Mesothelial cell of epicardium (in vitro differentiated cells): ENCODE measurements around the gene RUNX3. TPM values are rescaled to one million over a fixed set of nuclear protein-coding genes. Genes with fewer than 3 reads are reported as not detected.

Experiments
- DNase-seq, 2 experiments: peaks; one replicate each; pipeline ENCODE4 v3.0.0; 2021; ENCODE audit warnings: low spot score in 2 of 2; ENCODE audit not compliant: unreplicated experiment in 2 of 2
- H3K27ac Mint-ChIP-seq: 2 replicates; pipeline ENCODE4 v1.8.0; 2021; ENCODE audit warnings: mixed read lengths
- H3K27me3 Mint-ChIP-seq: 2 replicates; pipeline ENCODE4 v1.8.0; 2021; ENCODE audit warnings: low read depth, mixed read lengths
- H3K36me3 Mint-ChIP-seq: 2 replicates; pipeline ENCODE4 v1.8.0; 2021; ENCODE audit warnings: mixed read lengths
- H3K4me1 Mint-ChIP-seq: 2 replicates; pipeline ENCODE4 v1.8.0; 2021; ENCODE audit warnings: mixed read lengths
- H3K4me3 Mint-ChIP-seq: 2 replicates; pipeline ENCODE4 v1.8.0; 2021; ENCODE audit warnings: mild to moderate bottlenecking, moderate library complexity, mixed read lengths
- H3K9me3 Mint-ChIP-seq: 2 replicates; pipeline ENCODE4 v1.8.0; 2021; ENCODE audit warnings: mixed read lengths
- total RNA-seq: library from RNA; stranded (reverse); gene quantifications from 3 replicates; pipeline ENCODE4 v1.2.1, GENCODE V29; 2021
- TF ChIP-seq, protein P1 (sequence below): fragments of 200-600 bp; sonication (generic); IDR thresholded peaks from one replicate; pipeline ENCODE4 v1.5.0; 2021; ENCODE audit warnings: antibody characterized with exemption; ENCODE audit not compliant: unreplicated experiment

The RUNX3 gene
- total RNA-seq, 1 donor from 2014 or later: 0.13 TPM

- no peak for DNase-seq
- TF ChIP-seq, protein P1, sequence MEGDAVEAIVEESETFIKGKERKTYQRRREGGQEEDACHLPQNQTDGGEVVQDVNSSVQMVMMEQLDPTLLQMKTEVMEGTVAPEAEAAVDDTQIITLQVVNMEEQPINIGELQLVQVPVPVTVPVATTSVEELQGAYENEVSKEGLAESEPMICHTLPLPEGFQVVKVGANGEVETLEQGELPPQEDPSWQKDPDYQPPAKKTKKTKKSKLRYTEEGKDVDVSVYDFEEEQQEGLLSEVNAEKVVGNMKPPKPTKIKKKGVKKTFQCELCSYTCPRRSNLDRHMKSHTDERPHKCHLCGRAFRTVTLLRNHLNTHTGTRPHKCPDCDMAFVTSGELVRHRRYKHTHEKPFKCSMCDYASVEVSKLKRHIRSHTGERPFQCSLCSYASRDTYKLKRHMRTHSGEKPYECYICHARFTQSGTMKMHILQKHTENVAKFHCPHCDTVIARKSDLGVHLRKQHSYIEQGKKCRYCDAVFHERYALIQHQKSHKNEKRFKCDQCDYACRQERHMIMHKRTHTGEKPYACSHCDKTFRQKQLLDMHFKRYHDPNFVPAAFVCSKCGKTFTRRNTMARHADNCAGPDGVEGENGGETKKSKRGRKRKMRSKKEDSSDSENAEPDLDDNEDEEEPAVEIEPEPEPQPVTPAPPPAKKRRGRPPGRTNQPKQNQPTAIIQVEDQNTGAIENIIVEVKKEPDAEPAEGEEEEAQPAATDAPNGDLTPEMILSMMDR: no peak
- Mint-ChIP-seq H3K27me3 (peaks cover 18% of the 10 kb centered on the region), H3K36me3 (no peaks in the 10 kb centered on the region), H3K27ac (no peak overlapping the region), H3K9me3 (no peaks in the 10 kb centered on the region), H3K4me3 (no peak overlapping the region), H3K4me1 (peaks cover 3% of the 10 kb centered on the region)
Measured at GRCh38 chr1:24918370-24918769, 11.7 kb downstream of the RUNX3 start.

GRCh38 chr1:24917327-24918074 is 12.6 kb downstream of the RUNX3 start:
- TF ChIP-seq, protein P1: no peak
- DNase-seq: no peak
- H3K4me1 Mint-ChIP-seq: peaks cover 4% of the 10 kb centered on the region
- H3K4me3 Mint-ChIP-seq: no peak overlapping the region
- peaks cover 16% of the 10 kb centered on the region for H3K27me3 Mint-ChIP-seq
- no peak overlapping the region for H3K27ac Mint-ChIP-seq
- H3K9me3 Mint-ChIP-seq: no peaks in the 10 kb centered on the region
- H3K36me3 Mint-ChIP-seq: no peaks in the 10 kb centered on the region

- Mint-ChIP-seq H3K36me3 (no peaks in the 10 kb centered on the region), H3K4me1 (peaks cover 8% of the 10 kb centered on the region), H3K4me3 (no peak overlapping the region), H3K9me3 (no peaks in the 10 kb centered on the region), H3K27me3 (peaks cover 10% of the 10 kb centered on the region), H3K27ac (no peak overlapping the region)
- TF ChIP-seq, protein P1: no peak
- no peak for DNase-seq
Measured at GRCh38 chr1:24915816-24916602, 14.1 kb downstream of the RUNX3 start.

DNA sequence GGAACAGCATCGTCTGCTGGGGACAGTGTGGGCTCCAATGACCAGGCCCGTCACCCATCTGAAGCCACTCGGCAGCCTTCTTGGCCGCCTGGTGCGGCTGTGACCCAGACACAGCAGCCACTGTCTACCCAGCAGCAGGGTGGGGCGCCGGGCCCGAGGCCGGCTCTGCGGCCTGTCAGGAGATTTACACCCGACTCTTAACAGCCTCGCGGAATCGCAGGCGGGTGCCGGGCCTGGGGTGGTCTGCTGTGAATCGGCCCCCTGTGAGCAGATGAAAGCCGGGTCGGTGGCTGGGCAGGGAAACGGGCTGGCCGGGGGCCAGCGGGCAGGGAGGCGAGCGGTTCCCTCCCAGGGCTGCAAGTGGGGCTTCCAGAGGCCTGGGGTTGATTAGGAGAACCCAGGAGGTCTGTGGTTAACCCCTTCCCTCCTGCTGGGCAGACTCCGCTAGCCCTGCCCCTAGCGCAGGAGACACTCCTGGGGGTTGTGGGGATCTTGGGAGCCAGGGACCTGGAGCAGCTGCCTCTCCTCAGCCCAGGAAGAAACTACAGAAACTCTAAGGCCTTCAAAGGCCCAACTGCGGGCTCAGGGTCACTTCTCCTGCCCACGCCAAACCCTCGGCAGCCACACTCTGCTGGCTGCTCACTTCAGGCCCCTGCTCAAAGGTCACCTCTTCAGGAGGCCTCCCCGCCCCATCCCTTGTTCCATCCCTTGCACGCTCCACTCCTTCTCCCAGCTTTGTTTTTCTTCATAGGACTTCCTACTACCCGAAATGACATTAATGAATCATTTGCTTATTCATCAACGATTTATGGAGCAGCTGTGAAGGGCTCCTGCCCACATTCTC is 15.6 kb downstream of the RUNX3 start:
- DNase-seq: peak in 1 of 2 experiments; percentile 59
- Mint-ChIP-seq H3K36me3 (no peaks in the 10 kb centered on the region), H3K4me1 (peaks cover 10% of the 10 kb centered on the region), H3K27ac (no peak overlapping the region), H3K4me3 (no peak overlapping the region), H3K27me3 (peaks cover 5% of the 10 kb centered on the region), H3K9me3 (no peaks in the 10 kb centered on the region)
- TF ChIP-seq, protein P1: no peak

DNA sequence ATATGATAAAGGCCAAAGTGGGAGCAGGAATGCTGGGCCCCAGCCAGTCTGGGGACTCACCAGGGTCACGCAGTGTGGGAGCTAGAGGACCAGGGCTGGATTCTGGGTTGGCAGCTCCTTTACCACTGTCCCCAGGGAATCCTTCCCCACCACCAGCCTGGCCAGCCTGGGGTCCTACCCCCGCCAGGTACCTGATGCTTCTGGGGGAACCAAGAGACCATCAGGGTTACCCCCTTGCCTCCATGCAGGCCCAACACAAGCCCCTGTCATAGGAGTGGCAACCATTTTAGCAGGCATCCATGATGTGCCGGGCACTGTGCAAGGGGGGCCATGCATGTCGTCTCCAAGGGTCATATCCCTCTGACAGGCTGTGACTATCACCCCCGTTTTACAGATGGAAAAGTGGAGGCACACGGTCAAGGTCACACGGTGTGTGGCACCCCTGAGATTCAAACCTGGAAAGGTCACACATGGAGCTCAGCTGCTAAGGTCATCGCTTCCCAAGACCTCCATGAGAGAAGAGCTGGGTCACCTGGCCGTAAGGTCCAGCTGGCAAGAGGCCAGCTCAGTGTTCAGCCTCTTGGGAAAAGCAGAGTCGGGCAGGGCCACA is 16.4 kb downstream of the RUNX3 start:
- Mint-ChIP-seq H3K4me1 (peaks cover 10% of the 10 kb centered on the region), H3K27me3 (peaks cover 5% of the 10 kb centered on the region), H3K4me3 (no peak overlapping the region), H3K27ac (no peak overlapping the region), H3K36me3 (no peaks in the 10 kb centered on the region), H3K9me3 (no peaks in the 10 kb centered on the region)
- DNase-seq: no peak
- TF ChIP-seq, protein P1: no peak
